CD4-positive, alpha-beta T cell treated with Interferon gamma for 1 hour (primary cell): ENCODE data around the gene PLCG1.

Experiments used
- DNase-seq: peaks from one replicate; pipeline ENCODE4 v3.0.0-alpha.2; 2020

Gene PLCG1

DNA sequence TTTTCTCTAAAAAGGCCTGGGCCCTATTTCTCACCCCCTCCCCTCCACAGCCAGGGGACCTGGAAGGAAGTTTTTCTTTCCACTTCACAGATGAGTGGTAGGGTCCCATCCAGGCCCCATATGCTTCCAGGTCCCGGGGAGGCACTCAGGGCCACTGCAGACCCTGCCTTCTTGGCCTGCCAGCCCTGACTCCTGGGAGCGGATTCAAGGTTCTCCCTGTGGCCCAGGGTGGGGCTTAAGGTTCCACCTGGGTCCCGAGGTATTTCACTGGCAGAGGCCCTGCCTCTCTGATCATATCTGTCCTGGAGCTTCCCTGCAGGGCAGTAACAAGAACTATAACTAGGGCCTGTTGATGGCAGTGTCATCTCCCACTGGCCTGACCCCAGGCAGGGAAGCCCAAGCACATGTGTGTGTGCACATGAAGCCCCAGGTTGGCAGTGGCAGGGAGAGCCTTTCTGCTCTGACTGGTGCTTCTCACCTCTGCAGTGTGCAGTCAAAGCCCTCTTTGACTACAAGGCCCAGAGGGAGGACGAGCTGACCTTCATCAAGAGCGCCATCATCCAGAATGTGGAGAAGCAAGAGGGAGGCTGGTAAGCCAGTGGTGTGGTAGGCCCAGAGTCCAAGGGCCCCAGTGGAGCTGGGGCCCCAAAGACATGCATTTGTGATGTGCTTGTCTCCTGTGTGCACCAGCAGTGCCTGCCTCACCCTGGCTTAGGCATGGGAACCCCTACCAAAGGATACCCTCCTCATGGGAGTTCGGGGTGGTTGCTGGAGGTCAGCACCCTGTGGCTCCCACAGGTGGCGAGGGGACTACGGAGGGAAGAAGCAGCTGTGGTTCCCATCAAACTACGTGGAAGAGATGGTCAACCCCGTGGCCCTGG is 31.2 kb downstream of the PLCG1 start:
- DNase-seq: no peak

DNA sequence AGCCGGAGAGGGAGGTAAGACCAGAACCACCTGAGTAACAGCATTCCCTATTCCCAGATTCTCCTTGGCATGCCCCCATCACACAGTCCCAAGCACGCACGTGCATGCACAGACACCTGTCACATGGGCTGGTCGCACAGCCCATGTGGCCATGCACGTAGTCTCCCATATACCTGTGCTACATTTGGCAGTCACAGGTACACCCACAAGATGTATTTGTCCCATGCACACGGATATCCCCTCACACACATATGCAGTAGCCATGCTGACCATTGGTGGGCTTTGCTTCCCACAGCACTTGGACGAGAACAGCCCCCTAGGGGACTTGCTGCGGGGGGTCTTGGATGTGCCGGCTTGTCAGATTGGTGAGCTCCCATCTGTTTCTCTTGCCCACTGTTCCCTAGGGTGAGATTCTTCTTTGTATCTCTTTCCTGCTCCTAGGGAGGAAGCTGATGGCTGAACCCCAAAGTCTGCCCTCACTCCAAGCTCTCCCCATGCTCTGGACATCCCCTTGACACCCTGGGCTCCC is 31.9 kb downstream of the PLCG1 start:
- DNase-seq: no peak

DNA sequence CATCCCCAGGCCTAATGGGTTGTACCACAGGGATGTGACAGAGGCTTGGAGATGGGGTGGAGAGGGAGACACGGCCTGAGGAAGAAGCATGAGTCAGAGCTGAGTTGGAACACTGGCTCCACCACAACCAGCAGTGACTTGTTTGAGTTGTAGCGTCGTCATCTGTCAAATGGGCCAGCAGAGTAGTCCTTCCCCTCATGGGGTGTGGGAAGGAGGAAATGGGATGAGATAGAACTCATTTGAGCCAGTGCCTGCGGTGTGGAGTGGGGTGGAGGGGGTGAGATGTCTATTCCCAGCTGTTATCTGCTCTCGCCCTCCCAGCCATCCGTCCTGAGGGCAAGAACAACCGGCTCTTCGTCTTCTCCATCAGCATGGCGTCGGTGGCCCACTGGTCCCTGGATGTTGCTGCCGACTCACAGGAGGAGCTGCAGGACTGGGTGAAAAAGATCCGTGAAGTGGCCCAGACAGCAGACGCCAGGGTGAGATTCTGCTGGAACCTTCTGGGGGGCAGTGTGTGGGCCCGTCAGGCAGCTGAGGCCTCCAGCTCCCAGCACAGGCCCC is 32.5 kb downstream of the PLCG1 start:
- no peak for DNase-seq

DNA sequence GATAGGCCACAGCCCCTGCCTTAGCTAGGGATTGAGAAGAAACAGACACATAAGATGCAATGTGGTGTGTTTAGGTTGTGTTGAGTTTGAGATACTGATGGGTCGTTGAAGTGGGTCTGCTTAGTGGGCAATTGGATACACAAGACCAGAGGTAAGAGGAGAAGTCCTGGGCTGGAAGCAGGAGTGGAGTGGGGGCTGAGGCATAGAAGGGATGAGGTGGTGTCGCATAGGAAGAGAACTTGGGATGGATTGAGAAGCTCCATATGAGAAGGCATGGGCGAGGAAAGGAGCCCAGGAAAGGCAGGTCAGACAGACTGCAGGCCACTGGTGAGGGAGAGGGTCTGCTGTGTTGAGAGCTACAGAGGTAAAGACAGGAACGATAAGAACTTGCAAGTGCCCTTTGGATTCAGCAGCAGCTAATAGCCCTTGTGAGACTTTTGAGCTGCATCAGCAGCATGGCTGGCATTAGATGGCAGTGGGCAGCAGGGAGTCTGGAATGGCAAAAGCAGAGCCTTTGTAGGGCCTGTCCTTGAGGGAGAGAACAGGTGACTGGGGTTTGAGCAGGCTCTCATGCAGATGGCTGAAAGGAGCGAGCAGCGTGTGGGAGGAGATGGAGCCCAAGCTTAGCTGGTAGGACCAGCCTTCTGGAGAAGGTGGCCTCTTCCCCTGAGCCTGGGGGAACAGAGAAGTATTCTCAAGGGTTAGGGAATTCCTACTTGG is 33.2 kb downstream of the PLCG1 start:
- DNase-seq: no peak

DNA sequence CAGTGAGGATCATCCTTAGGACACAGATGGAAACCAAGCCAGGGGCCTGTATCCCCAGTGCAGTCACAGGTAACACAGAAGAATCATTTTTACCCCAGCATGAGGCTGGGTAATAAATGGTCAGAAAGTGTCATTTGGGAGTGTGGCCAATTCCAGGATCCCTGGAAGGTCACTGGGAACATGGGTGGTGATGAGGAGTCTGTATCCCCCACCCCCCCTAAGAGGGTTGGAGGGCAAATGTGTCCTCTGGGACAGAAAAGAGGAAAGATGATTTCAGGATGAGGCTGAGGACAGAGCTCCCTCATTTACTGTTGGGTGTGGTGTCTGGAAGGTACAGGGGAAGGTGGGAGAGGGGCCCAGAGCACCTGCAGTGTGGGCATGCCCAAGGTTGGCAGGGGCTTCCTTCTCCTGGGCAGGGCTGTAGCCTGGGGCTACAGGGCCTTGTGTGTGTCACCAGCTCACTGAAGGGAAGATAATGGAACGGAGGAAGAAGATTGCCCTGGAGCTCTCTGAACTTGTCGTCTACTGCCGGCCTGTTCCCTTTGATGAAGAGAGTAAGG is 34.5 kb downstream of the PLCG1 start:
- no peak for DNase-seq

DNA sequence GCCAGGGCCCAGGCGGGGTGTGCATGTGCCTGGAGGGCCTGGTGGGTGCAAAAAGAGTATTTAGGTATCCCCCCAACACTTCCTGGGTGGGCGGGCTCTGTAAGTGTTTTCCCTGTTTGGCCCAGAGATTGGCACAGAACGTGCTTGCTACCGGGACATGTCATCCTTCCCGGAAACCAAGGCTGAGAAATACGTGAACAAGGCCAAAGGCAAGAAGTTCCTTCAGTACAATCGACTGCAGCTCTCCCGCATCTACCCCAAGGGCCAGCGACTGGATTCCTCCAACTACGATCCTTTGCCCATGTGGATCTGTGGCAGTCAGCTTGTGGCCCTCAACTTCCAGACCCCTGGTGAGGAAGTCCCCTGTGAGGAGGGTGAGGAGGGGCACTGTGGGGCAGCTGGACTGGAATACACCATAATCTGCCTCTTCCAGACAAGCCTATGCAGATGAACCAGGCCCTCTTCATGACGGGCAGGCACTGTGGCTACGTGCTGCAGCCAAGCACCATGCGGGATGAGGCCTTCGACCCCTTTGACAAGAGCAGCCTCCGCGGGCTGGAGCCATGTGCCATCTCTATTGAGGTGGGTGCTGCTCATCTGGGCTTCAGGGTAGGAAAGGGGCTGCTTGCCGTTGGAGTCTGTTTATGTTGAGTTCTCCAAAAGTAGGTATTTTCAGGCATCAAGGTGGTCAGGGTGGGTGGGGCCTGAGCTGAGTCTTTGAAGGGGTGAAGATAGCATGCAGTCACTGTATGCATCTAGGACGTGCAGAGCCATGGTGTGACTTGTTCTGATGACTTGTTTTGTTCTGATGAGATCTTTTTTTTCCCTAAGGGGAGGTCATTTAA is 35.2 kb downstream of the PLCG1 start:
- DNase-seq: no peak

DNA sequence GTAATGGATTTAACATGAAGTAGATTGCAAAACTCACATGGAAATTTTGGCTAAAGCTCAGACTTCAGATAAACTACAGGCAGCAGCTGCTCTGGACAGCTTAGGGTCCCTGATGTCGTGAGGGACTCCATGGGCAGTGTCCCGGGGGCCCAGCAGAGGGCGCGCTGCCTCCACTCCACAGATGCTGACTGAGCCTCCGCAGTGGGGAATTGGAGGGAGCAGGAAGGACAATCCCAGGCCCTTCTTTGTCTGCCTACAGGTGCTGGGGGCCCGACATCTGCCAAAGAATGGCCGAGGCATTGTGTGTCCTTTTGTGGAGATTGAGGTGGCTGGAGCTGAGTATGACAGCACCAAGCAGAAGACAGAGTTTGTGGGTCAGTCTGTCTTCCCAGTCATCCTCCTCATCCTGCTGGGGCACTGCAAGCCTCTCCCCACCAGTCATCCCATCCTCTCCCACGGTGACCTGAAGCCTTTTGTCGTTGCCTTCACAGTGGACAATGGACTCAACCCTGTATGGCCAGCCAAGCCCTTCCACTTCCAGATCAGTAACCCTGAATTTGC is 35.9 kb downstream of the PLCG1 start:
- DNase-seq: peak; percentile 53

DNA sequence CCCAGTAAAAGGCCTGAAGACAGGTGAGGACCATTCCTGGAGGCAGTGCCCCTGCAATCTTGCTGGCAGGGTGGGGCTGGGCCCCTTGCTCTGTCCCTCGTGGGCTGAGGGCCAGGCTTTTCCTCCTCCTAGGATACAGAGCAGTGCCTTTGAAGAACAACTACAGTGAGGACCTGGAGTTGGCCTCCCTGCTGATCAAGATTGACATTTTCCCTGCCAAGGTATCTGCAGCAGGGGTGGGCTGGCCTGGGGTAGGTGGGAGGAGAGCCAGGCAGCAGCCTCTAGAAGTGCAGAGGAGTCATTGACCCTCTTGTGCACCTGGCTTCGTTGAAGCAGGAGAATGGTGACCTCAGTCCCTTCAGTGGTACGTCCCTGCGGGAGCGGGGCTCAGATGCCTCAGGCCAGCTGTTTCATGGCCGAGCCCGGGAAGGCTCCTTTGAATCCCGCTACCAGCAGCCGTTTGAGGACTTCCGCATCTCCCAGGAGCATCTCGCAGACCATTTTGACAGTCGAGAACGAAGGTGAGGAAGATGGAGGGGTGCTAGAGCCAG is 36.5 kb downstream of the PLCG1 start:
- DNase-seq: no peak

DNA sequence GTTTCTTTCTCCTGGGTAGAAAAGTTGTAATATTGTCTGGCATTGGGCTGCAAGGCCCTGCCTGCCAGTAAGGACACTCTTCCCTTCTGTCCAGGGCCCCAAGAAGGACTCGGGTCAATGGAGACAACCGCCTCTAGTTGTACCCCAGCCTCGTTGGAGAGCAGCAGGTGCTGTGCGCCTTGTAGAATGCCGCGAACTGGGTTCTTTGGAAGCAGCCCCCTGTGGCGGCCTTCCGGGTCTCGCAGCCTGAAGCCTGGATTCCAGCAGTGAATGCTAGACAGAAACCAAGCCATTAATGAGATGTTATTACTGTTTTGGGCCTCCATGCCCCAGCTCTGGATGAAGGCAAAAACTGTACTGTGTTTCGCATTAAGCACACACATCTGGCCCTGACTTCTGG is 37.0 kb downstream of the PLCG1 start:
- DNase-seq: no peak

DNA sequence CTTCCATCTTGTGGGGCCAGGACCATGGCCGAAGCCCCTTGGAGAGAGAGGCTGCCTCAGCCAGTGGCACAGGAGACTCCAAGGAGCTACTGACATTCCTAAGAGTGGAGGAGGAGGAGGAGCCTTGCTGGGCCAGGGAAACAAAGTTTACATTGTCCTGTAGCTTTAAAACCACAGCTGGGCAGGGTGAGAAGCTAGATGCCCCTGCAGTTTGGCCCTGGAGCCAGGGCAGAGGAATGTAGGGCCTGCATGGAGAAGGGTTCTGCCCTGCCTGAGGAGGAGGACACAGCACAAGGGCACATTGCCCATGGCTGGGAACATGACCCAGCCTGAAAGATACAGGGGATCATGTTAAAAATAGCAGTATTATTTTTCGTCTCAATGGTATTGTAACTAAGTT is 37.4 kb downstream of the PLCG1 start:
- no peak for DNase-seq

DNA sequence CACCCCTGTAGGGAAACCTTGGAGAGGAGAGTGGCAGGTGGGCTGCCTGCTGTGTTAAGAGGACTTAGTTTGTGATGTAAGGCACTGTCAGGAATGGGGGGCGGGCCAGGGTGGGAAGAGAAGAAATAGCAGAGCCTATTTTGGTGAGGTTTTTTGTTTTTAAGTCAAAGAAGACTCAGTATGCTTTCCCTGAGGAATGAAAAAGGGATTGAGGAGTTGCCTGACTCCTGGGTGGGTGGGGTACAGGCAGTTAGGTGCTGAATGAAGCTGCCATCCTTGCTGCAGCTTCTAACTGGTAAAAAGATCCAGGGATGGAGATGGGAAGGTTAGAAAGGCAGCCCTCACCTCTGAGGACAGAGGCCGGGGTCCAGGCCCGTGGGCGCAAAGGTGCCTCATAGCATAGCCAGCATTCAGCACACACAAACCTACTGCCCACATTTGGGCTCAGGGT is 37.9 kb downstream of the PLCG1 start:
- DNase-seq: no peak

DNA sequence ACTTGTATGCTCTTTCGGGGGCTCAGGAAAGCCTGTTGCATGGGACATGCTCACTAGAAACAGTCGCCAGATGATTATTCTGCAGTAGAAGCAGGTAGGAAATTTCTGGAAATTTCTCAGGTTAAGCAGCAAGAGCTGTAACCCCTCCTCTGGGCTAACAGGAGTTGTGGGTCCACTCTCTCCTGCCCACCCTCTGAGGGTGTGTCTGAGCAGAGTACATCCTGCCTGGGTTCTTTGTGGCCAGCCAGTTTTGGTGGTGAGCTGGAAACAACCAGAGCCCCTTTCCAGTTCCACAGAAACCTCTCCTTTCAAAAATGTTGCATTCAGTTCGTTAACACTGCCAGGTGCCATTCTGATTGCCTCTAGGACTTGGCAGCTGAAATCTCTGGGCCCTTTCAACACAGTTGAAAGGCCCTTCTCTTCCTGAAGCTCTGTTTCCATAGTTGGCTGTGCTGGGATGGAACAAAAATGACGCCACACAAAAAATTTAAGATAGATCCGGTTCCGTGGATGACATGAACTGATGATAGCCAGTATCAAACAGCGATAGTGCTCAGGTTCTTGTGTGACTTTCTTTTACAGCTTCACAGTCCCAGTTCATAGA is 38.5 kb downstream of the PLCG1 start:
- no peak for DNase-seq

DNA sequence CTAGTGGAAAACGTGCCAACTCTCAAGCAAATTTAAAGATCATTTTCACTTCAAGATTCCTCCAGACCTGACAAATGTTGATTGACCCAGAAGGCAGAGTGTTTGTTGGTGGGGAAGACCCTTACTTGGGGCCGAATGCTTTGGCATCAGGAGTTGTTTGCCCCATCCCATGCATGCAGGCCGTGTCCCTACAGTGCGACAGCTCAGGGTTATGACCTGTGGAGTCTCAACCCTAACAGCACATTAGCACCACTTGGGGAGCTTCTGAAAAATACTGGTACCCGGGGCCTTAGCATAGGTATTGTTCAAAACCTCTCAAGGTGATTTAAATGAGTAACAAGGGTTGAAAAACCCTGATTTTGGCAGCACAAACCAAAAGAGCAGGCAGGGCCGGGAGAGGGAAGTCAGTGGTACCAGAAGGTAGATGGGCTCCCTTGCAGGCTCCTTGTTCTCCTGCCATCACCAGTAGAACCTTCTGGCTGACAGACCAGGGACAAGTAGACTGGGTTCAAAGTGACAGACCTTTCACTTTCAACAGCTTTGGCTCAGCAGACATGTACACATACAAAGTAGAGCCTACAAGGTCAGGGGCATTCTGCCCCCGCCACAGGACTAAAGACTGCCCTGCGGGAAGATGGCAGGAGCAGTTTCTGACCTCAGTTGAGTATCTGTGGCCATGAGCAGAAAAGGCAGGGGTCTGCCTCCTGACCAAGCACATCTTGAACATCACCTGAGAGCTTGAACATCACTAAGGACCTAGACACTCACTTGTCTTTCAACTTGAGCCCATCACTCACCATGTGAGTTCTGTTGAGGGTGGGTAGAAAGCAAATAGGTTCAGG is 39.6 kb downstream of the PLCG1 start:
- DNase-seq: no peak

DNA sequence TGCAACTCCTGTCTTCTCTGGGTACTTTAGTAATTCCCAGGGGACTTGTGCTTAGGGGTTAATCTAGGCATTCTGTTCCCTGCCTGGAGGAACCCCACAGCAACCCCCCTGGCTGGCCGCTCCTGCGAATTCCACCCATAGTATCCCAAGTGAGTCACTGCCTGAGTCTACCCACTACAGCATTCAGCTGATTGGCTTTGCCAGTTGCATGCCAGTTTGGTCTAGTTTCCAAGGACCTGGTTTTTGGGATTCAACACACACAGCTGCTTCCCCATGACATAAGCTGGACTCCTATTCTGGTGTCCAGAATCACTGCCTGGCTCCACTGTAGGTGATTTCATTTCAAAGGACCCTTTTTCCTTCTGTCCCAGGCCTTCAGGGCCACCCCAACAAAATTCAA is 40.3 kb downstream of the PLCG1 start:
- no peak for DNase-seq

DNA sequence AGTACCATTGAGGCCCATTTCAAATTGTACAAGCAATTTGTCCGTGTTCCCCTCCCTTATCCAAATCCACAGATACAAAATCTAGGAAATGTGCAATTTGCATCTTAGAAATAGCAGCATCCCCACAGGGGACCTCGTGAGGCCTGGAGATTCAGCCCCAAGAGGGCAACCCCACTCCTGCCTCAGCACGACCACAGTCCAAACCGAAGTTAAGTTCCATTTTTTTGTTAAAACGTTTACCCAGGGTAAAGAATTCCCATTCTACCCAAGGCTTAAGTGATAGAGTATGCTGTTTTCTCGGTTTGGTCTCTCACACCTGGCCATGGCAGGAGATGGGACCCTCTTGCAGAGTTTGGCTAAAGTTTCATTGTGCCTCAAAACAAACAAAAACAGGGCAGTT is 41.2 kb downstream of the PLCG1 start:
- no peak for DNase-seq

DNA sequence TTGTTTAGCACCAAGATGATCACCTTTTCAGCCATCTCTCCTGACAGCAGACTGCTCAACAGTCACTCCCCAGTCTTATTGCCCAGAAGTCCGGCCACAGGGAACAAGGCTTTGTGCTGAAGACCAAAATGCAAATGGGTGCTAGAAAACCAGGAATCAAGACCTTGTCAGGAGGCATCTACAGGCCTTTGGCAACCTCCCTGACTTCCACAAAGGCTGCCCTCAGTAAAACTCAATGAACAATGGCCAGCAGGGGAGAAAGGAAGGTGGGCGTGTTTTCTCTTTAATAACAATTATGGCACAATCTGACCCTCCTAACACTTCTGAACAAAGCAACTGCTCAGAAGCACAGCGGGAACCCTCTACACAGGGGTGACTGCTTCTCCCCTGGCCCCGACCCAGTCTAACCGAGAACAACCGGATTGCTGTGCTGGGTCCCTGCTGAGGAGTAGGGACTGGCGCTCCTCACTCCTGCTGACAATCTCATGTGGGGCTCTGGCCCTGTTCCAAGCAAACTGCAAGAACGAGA is 41.6 kb downstream of the PLCG1 start:
- DNase-seq: no peak

DNA sequence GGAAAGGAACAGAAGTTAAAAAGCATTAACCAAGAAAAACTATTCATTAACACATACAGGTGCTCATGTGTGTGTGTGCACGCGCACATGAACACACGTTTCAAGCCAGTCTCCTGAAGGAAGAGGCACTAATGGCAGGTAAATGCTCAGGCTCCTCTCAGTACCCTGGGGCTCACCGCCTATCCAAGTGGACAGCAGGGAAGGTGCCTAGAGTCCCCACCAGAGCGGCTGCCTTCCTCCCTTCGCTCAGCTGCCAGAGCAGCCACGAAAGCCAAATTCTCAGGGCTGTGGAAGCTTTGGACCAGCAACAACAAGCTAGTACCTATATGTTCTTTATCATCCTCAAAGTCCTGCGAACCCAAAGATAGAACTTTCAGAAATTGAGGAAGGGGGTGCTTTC is 42.6 kb downstream of the PLCG1 start:
- DNase-seq: no peak

DNA sequence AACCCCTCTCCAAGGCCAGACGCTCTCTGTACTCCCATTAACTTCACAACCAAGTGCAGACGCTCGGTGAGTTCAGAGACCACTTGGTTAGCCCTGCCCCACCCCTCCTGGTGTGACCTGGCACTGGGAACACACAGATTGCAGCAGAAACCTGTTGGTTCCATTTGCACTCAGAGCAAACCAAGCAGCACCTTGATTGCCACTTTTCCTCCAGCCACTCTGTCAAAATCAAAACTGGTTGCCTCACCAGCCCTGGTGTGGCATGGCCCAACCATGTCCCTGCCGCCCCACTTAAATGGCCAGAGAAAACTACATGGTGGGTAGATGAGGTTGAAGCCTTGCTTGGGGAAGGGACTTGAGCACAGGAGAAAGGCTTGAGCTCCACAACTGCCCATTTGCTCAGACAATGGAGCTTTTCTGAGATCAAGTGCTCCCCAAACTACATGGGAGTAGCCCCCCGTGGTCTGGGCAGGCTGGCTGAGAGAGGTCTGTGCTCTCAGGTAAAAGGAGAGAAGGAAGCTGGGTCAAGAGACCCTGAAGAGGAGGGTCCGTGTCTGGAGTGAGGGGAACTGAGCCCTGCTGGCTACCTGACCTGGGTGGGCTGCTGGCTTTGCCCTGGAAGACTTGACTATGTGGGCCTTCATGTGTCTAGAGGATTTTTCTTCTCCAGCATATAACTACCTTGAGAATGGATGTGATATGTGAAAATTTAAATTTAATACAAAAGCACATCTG is 43.4 kb downstream of the PLCG1 start:
- DNase-seq: no peak

DNA sequence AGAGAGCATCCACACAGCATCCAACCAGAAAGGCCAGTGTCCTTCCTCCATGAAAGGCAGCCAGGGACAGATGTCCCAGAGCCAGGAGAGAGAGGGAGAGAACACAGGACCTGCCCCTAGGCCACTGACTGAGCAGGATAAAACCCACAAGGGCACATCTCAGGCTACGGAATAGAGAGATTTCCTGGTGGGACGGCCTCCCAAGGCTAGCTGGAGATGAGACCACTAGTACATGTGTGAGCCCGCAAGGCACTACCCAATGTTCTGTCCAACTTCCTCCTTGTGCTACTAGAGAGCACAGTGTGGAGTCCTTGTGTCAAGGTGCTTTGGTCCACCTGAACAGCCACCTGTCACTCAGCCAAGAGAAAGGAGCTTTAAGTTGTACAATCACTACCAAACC is 44.2 kb downstream of the PLCG1 start:
- no peak for DNase-seq
